Measurements from ENCODE around the gene OR6J1. TPM values are rescaled to one million over a fixed set of nuclear protein-coding genes. Genes with fewer than 3 reads are reported as not detected.
A peak's percentile ranks its signal among the peaks of the same experiment; 100 is the strongest.

Gene OR6J1
- total and polyA plus RNA-seq, 2 donors (not counting 1 experiment from before 2014, with no cell fraction given): not detected

GRCh38 chr14:22613736-22614239 is 30.4 kb downstream of the OR6J1 start:
- H3K4me2 ChIP-seq (ENCODE audit: extremely low read depth, insufficient read depth, low read length): peak overlapping the region; percentile 52
- no peak overlapping the region for H3K9ac ChIP-seq (ENCODE audit: insufficient read depth, low read length)
- H3K27ac ChIP-seq (ENCODE audit: insufficient read depth, low read length): peak overlapping the region; percentile 64

GRCh38 chr14:22613106-22613695 is 31.0 kb downstream of the OR6J1 start:
- TF ChIP-seq CTCF (conservative IDR thresholded peaks at IDR 0.05 in 1 of 2, IDR thresholded peaks at IDR 0.05 in 1 of 2; ENCODE audit: low read depth in 1 of 2, low read length in 2 of 2) (peak in 1 of 2 donors; percentile 22), EZH2 (IDR thresholded peaks at IDR 0.05; ENCODE audit: low read length, missing control alignments) (no peak)
- Histone ChIP-seq H4K20me1 (ENCODE audit: control insufficient read depth, extremely low read depth, insufficient read depth, low read length) (no peaks in the 10 kb centered on the region), H3K9ac (ENCODE audit: insufficient read depth, low read length) (no peak overlapping the region), H3K27me3 (ENCODE audit: control insufficient read depth, insufficient read depth, low read length) (no peaks in the 10 kb centered on the region), H3K4me1 (ENCODE audit: control insufficient read depth, extremely low read depth, insufficient read depth, low read length) (peaks cover 8% of the 10 kb centered on the region), H3K4me3 (replicated peaks in 1 of 4; ENCODE audit: control extremely low read depth in 1 of 4, insufficient read depth in 1 of 4, low read depth in 3 of 4, low read length in 4 of 4) (no peak overlapping the region), H3K4me2 (ENCODE audit: extremely low read depth, insufficient read depth, low read length) (peak overlapping the region; percentile 23), H2AFZ (ENCODE audit: low read length) (no peak overlapping the region), H3K27ac (ENCODE audit: insufficient read depth, low read length) (peak overlapping the region; percentile 64), H3K9me3 (ENCODE audit: control insufficient read depth, insufficient read depth, low read depth, low read length) (no peaks in the 10 kb centered on the region), H3K36me3 (ENCODE audit: control insufficient read depth, insufficient read depth, low read length) (peaks cover 21% of the 10 kb centered on the region), H3K79me2 (ENCODE audit: control insufficient read depth, insufficient read depth, low read length) (no peaks in the 10 kb centered on the region)
- peak in 1 of 2 donors; percentile 20 for DNase-seq (ENCODE audit: low read depth in 2 of 2)

More at GRCh38 chr14:22613736-22614239, 30.4 kb downstream of the OR6J1 start:
- no peaks in the 10 kb centered on the region for H3K79me2 ChIP-seq (ENCODE audit: control insufficient read depth, insufficient read depth, low read length)
- no peaks in the 10 kb centered on the region for H3K27me3 ChIP-seq (ENCODE audit: control insufficient read depth, insufficient read depth, low read length)
- H3K4me1 ChIP-seq (ENCODE audit: control insufficient read depth, extremely low read depth, insufficient read depth, low read length): peaks cover 8% of the 10 kb centered on the region
- H4K20me1 ChIP-seq (ENCODE audit: control insufficient read depth, extremely low read depth, insufficient read depth, low read length): no peaks in the 10 kb centered on the region
- H3K9me3 ChIP-seq (ENCODE audit: control insufficient read depth, insufficient read depth, low read depth, low read length): no peaks in the 10 kb centered on the region
- DNase-seq (ENCODE audit: low read depth in 2 of 2): peak in 1 of 2 donors; percentile 32
- H3K36me3 ChIP-seq (ENCODE audit: control insufficient read depth, insufficient read depth, low read length): peaks cover 19% of the 10 kb centered on the region
- no peak overlapping the region for H3K4me3 ChIP-seq (replicated peaks in 1 of 4; ENCODE audit: control extremely low read depth in 1 of 4, insufficient read depth in 1 of 4, low read depth in 3 of 4, low read length in 4 of 4)
- TF ChIP-seq EZH2 (IDR thresholded peaks at IDR 0.05; ENCODE audit: low read length, missing control alignments) (no peak), CTCF (conservative IDR thresholded peaks at IDR 0.05 in 1 of 2, IDR thresholded peaks at IDR 0.05 in 1 of 2; ENCODE audit: low read depth in 1 of 2, low read length in 2 of 2) (no peak)
- H2AFZ ChIP-seq (ENCODE audit: low read length): no peak overlapping the region

- no peak for TF ChIP-seq EZH2 (IDR thresholded peaks at IDR 0.05; ENCODE audit: low read length, missing control alignments)
- TF ChIP-seq CTCF (conservative IDR thresholded peaks at IDR 0.05 in 1 of 2, IDR thresholded peaks at IDR 0.05 in 1 of 2; ENCODE audit: low read depth in 1 of 2, low read length in 2 of 2): no peak
- Histone ChIP-seq H3K4me1 (ENCODE audit: control insufficient read depth, extremely low read depth, insufficient read depth, low read length) (peaks cover 8% of the 10 kb centered on the region), H3K9ac (ENCODE audit: insufficient read depth, low read length) (no peak overlapping the region), H2AFZ (ENCODE audit: low read length) (no peak overlapping the region), H4K20me1 (ENCODE audit: control insufficient read depth, extremely low read depth, insufficient read depth, low read length) (no peaks in the 10 kb centered on the region), H3K27ac (ENCODE audit: insufficient read depth, low read length) (no peak overlapping the region), H3K36me3 (ENCODE audit: control insufficient read depth, insufficient read depth, low read length) (peaks cover 22% of the 10 kb centered on the region), H3K79me2 (ENCODE audit: control insufficient read depth, insufficient read depth, low read length) (no peaks in the 10 kb centered on the region), H3K4me2 (ENCODE audit: extremely low read depth, insufficient read depth, low read length) (no peak overlapping the region), H3K27me3 (ENCODE audit: control insufficient read depth, insufficient read depth, low read length) (no peaks in the 10 kb centered on the region), H3K4me3 (replicated peaks in 1 of 4; ENCODE audit: control extremely low read depth in 1 of 4, insufficient read depth in 1 of 4, low read depth in 3 of 4, low read length in 4 of 4) (no peak overlapping the region), H3K9me3 (ENCODE audit: control insufficient read depth, insufficient read depth, low read depth, low read length) (no peaks in the 10 kb centered on the region)
- DNase-seq (ENCODE audit: low read depth in 2 of 2): no peak
Measured at GRCh38 chr14:22610931-22611330, 33.2 kb downstream of the OR6J1 start.
